Stimulated activated CD4-positive, alpha-beta T cell treated with anti-CD3 and anti-CD28 coated beads, TNF-alpha, amount 100 ng/mL, for 48 hours (primary cell): Measurements from ENCODE around the gene KRT77.

Experiments used
- DNase-seq, 3 donors: peaks; one replicate each; pipeline ENCODE4 v3.0.0-alpha.2; 2020; ENCODE audit warnings: low read depth in 3 of 3

KRT77 gene

DNA sequence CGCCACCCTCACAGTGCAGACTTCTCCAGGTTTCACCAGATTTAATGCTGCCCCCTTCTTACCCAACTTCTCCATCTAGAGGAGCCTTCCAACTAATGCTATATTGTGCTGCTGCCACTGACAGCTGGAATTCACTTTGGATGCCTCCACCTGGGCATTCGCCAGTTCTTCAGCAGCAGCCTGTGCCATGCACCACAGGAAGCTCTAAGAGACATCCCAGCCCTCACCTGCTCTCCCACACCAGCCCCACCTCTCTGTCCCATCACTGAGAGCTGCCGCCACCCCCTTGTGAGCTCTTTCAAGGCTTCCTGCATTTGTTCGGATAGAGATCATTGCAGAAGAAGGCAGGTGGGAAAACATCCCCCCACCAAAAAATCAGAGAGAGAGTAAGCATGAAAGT lies 46.7 kb downstream of the KRT77 start:
- no peak for DNase-seq

DNA sequence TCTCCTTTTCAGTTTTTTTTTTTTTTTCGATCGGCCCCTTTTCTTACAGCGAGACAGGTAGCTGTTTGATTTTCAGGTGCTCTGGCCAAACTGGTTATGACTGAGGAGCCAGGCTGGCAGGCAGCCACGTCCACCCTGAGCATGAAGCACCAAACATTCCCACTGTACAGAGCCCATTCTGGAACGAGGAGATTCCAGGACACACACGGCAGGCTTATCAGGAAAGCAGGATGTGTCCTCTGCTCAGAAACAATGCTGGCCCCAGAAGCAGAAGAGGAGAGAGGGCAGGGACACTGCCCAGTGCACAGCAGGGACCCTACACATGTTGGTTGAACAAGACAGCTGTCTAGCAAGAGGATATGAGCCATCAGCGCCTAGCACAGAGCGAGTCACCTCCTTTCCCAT lies 47.6 kb downstream of the KRT77 start:
- no peak for DNase-seq

- DNase-seq = no peak
These were observed 48.1 kb downstream of the KRT77 start for GRCh38 chr12:52655251-52655650.

- DNase-seq = no peak
These were observed 51.5 kb downstream of the KRT77 start, which contains the start of gene KRT2 for GRCh38 chr12:52651726-52652261. Gene KRT2, minus strand, starts transcription at chr12:52652211. Its CDS starts 69 bp downstream, at chr12:52652142.

- DNase-seq = no peak
These were observed 52.7 kb downstream of the KRT77 start for GRCh38 chr12:52650520-52651081.

GRCh38 chr12:52649066-52649465 lies 54.3 kb downstream of the KRT77 start:
- no peak for DNase-seq

GRCh38 chr12:52648012-52648550 lies 55.2 kb downstream of the KRT77 start:
- no peak for DNase-seq

- DNase-seq = no peak
These were observed 55.7 kb downstream of the KRT77 start for GRCh38 chr12:52647601-52648000.

DNA sequence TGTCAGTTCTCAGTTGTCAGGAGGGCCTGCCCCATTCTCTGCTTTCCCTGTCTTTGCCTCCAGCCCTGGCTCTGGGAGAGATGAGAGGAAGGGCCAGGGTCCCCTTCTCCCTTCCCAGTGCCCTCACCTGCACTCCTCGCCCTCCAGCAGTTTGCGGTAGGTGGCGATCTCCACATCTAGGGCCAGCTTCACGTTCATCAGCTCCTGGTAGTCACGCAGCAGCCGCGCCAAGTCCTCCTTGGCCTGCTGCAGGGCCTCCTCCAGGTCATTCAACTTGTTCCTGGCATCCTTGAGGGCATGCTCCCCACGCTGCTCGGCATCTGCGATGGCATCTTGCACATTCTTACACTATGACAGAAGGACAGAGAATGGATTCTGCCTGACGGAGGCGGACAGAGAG lies 56.7 kb downstream of the KRT77 start:
- no peak for DNase-seq

GRCh38 chr12:52645982-52646381 lies 57.3 kb downstream of the KRT77 start:
- no peak for DNase-seq

GRCh38 chr12:52645120-52645761 lies 58.1 kb downstream of the KRT77 start:
- no peak for DNase-seq

DNA sequence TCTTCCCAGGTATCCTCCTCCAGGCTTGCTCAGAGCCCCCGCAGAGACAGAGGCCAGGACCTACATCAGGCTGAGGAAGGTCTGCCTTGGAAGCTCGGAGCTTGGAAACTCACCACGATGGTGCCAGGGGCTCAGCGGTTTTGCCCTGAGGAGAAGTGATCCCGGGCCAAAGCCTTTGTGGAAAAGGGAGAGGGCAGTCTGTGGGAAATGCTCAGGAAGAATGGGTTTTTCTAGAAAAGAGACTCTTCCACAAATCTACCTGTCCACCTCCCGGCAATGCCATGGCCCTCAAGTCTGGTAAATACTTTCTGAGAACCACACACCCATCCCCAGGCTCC lies 59.3 kb downstream of the KRT77 start:
- no peak for DNase-seq

DNA sequence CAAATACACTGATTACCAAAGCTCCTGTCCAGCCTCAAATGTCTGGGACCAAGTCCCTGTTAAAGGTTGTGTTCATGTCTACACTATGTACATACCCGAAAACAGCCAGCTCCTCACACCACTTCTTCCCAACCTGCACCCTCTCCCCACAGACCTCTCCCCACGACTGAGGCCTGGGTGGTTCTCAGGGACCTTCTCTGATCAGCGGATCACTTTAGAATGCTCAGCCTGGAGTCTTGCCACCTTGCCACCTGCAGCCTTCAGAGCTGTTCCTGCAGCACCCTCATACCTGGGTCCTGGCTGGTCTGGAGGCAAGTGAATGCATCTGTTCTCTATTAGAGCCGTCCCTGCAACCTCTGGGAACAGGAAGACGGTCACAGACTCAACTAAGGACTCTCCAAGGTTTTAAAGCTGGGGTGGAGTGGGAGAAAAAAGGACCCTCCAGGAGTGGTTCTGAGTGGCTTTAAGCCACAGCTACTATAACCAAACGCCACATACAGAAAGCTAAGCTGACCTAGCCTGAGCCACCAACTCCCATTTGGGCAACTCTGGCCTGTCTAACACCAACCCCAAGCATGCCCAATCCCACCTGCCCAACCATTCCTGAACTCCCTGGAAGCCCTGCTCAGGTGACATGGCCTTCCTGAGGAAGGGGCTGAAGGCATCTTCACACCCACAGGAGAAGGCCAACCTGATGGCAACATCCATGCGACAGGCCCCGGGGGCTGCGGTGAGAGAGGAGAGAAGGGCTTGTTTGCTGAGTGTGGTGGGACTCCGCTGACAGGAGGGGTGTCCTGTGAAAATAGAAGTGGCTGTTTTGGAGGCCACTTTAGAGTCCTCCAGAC lies 59.9 kb downstream of the KRT77 start:
- DNase-seq = no peak

GRCh38 chr12:52641468-52641867 lies 61.9 kb downstream of the KRT77 start:
- no peak for DNase-seq
